K562 (cell line): ENCODE measurements around the gene MARS1. TPM values are rescaled to one million over a fixed set of nuclear protein-coding genes. Genes with fewer than 3 reads are reported as not detected.

ENCODE experiments used
- ATAC-seq: fragments of 200-7000 bp; cut with Tn5 transposase; 3 replicates; pipeline ENCODE4 v1.9.1; 2020; ENCODE audit warnings: moderate library complexity
- BruUV-seq: library from RNA; stranded (reverse); fragments of 400-500 nt; replicated peaks from 2 replicates; lab custom pipeline; 2021; lab: Mats Ljungman, UMichigan
- CTCF ChIA-PET: fragments of 300-600 bp; formaldehyde crosslinking; extraction: SDS; loops from one replicate; lab custom pipeline; 2021; ENCODE audit warnings: low intra/inter-chr PET ratio; lab: Yijun Ruan, JAX
- POLR2A ChIA-PET: fragments of 300-600, 350-650 bp; sonication (Branson Sonifier 250); formaldehyde crosslinking; extraction: SDS; loops from one replicate; lab custom pipeline; 2021; ENCODE audit warnings: antibody characterized with exemption, inconsistent platforms; lab: Yijun Ruan, JAX
- DNase-seq, 4 experiments: peaks; one replicate each; pipeline versions ENCODE4 v3.0.0 to v3.0.0-alpha.2; 2011 to 2018; ENCODE audit warnings: low spot score in 3 of 4, mixed read lengths in 3 of 4; ENCODE audit errors: extremely low read depth in 1 of 4
- FAIRE-seq: peaks from 2 replicates; lab custom pipeline; 2011; peaks lifted over from hg19 to GRCh38; lab: Jason Lieb, UNC
- H2AFZ ChIP-seq: 2 replicates; pipeline ENCODE4 v1.6.0; 2011; ENCODE audit warnings: low read depth, low read length, control low read depth, inconsistent platforms
- H3K27ac ChIP-seq: fragments of 200-600 bp; 3 replicates; pipeline ENCODE4 v1.8.0; 2011; ENCODE audit warnings: low read depth, mild to moderate bottlenecking, control low read depth, inconsistent platforms, low read length, moderate library complexity, mixed read lengths; ENCODE audit errors: extremely low read depth
- H3K27me3 ChIP-seq, 2 experiments: fragments of 300-600 bp in 1 of 2; 2 replicates in 1 of 2; 3 replicates in 1 of 2; pipeline versions ENCODE4 v1.6.0 to v1.8.0; 2011; ENCODE audit warnings: inconsistent platforms in 2 of 2, low read length in 2 of 2, mild to moderate bottlenecking in 1 of 2, mixed read lengths in 1 of 2, moderate library complexity in 1 of 2; ENCODE audit not compliant: control insufficient read depth in 2 of 2, insufficient read depth in 2 of 2
- H3K36me3 ChIP-seq: fragments of 300-600 bp; 3 replicates; pipeline ENCODE4 v1.8.0; 2011; ENCODE audit warnings: mild to moderate bottlenecking, low read length, inconsistent platforms; ENCODE audit not compliant: control insufficient read depth, insufficient read depth
- H3K4me1 ChIP-seq, 2 experiments: fragments of 200-600 bp in 1 of 2; replicated peaks in 1 of 2; 2 replicates in 1 of 2; 3 replicates in 1 of 2; pipeline versions ENCODE4 v1.5.1 to v1.8.0; 2011; ENCODE audit warnings: inconsistent platforms in 2 of 2, low read length in 2 of 2, mild to moderate bottlenecking in 1 of 2, mixed read lengths in 1 of 2, moderate library complexity in 1 of 2; ENCODE audit not compliant: control insufficient read depth in 2 of 2, insufficient read depth in 2 of 2
- H3K4me2 ChIP-seq: 2 replicates; pipeline ENCODE4 v1.6.1; 2011; ENCODE audit warnings: low read length, control low read depth, inconsistent platforms, mixed read lengths; ENCODE audit not compliant: insufficient read depth
- H3K4me3 ChIP-seq: fragments of 200-600 bp; sonication (generic), shearing (Covaris generic); 2 replicates; pipeline ENCODE4 v1.5.1; 2016; ENCODE audit warnings: control low read depth, inconsistent platforms
- H3K79me2 ChIP-seq: fragments of 200-600 bp; 3 replicates; pipeline ENCODE4 v1.8.0; 2011; ENCODE audit warnings: low read length, inconsistent platforms; ENCODE audit not compliant: control insufficient read depth, insufficient read depth
- H3K9ac ChIP-seq, 2 experiments: 2 replicates each; pipeline versions ENCODE4 v1.6.0 to v1.6.1; 2011; ENCODE audit warnings: low read depth in 2 of 2, low read length in 2 of 2, control low read depth in 1 of 2, inconsistent platforms in 1 of 2, mild to moderate bottlenecking in 1 of 2, mixed read lengths in 1 of 2; ENCODE audit not compliant: insufficient read depth in 1 of 2
- H3K9me1 ChIP-seq: one replicate; pipeline ENCODE4 v1.6.0; 2011; ENCODE audit warnings: inconsistent platforms, mild to moderate bottlenecking, low read length, moderate library complexity; ENCODE audit not compliant: control insufficient read depth, insufficient read depth
- H3K9me3 ChIP-seq: replicated peaks from 2 replicates; pipeline ENCODE4 v1.5.1; 2011; ENCODE audit warnings: low read depth, low read length, inconsistent platforms; ENCODE audit not compliant: control insufficient read depth, insufficient read depth
- H4K20me1 ChIP-seq: replicated peaks from 2 replicates; pipeline ENCODE4 v1.6.1; 2011; ENCODE audit warnings: low read length, inconsistent platforms, mixed read lengths; ENCODE audit not compliant: control insufficient read depth, insufficient read depth
- DIDO1 ChIP-seq: fragments of 450-650 bp; IDR thresholded peaks from 2 replicates; pipeline ENCODE4 v1.6.1; 2016; ENCODE audit warnings: low read depth, missing biosample characterization, missing genetic modification characterization
- HINFP ChIP-seq: fragments of 450-650 bp; conservative IDR thresholded peaks from 2 replicates; pipeline ENCODE4 v1.6.1; 2016; ENCODE audit warnings: missing genetic modification characterization, low read depth, mild to moderate bottlenecking, control low read depth, missing compliant biosample characterization
- NFRKB ChIP-seq: fragments of 450-650 bp; IDR thresholded peaks from 2 replicates; pipeline ENCODE4 v1.6.1; 2016; ENCODE audit warnings: low read depth
- RBBP5 ChIP-seq: fragments of 200-600 bp; sonication (generic); IDR thresholded peaks from 2 replicates; pipeline ENCODE4 v1.6.1; 2012; ENCODE audit warnings: borderline replicate concordance, mild to moderate bottlenecking, low read length, control low read depth, inconsistent platforms; ENCODE audit not compliant: insufficient read depth, poor library complexity, severe bottlenecking
- STAG1 ChIP-seq: sonication (generic); formaldehyde crosslinking; IDR thresholded peaks from 2 replicates; pipeline ENCODE4 v1.5.0; 2020; ENCODE audit warnings: missing genetic modification reagents, borderline replicate concordance
- WGBS: fragments of 100-300 bp; shearing (Covaris generic); methylation state at CpG from one replicate; pipeline ENCODE4 v1.1.6; 2016; ENCODE audit warnings: low coverage, mixed read lengths; ENCODE audit not compliant: insufficient coverage; ENCODE audit errors: missing lambda C conversion rate; 5-methylcytosine and 5-hydroxymethylcytosine counted together
- in situ Hi-C: fragments of 300-500 bp; cut with MboI; formaldehyde crosslinking; loops from 4 replicates; pipeline ENCODE4 v1.15.0; 2018; ENCODE audit warnings: inconsistent platforms, mixed read lengths
- intact Hi-C: fragments of 100-400 bp; cut with micrococcal nuclease; formaldehyde crosslinking; loops from 2 replicates; pipeline ENCODE4 v1.14.2; 2022
- polyA plus RNA-seq, 8 experiments: library from polyadenylated mRNA; depleted of rRNA in 4 of 8; stranded (reverse) in 5 of 8; unstranded in 3 of 8; fragments of >200 nt; fragmentation: Nextera tagmentation in 2 of 8; fragmentation: Illumina TruSeq in 1 of 8; extraction: Ambion mirVana in 2 of 8; extraction: Trizol in 1 of 8; gene quantifications; 2 replicates each; pipeline versions ENCODE4 v1.2.1 to v1.2.3, GENCODE V29; 2011 to 2014; ENCODE audit warnings: inconsistent platforms in 1 of 8, missing spikeins in 1 of 8
- total RNA-seq, 7 experiments: library from RNA; depleted of rRNA in 6 of 7; stranded (reverse); fragments of >200 nt in 6 of 7; fragmentation: Illumina TruSeq in 2 of 7; extraction: Trizol in 2 of 7; gene quantifications; 2 replicates each; pipeline versions ENCODE4 v1.2.1 to v1.2.3, GENCODE V29; 2011 to 2021; ENCODE audit warnings: low replicate concordance in 1 of 7

MARS1 gene
- total and polyA plus RNA-seq, 9 of the 15 experiments (the other 6 are each of a cell fraction or from before 2014, with no cell fraction given), result 117 to 382 (median 220) TPM

- intact Hi-C loops (no loop called here), in situ Hi-C loops (no loop called here)
- Histone ChIP-seq H3K27ac (peak overlapping the region; percentile 80), H3K9me3 (no peaks in the 10 kb centered on the region), H4K20me1 (no peaks in the 10 kb centered on the region), H3K9me1 (no peaks in the 10 kb centered on the region), H3K36me3 (peaks cover 21% of the 10 kb centered on the region), H3K79me2 (peaks cover 70% of the 10 kb centered on the region), H3K9ac (peak overlapping the region; percentile 58 to 90; a peak in 3 of 4 replicates), H2AFZ (peak overlapping the region; percentile 93), H3K4me3 (peak overlapping the region; percentile 69), H3K27me3 (no peaks in the 10 kb centered on the region), H3K4me2 (peak overlapping the region; percentile 89), H3K4me1 (peaks cover 56 to 68% of the 10 kb centered on the region in 2 experiments)
- ChIA-PET CTCF (no interaction called here), POLR2A (interaction anchor here (0.6 kb wide), 1 partner anchor 117 kb away, joined by 3 read pairs; no protein-coding TSS in a partner anchor)
- TF ChIP-seq NFRKB (0 out of 2 replicates have a peak, but pooled peaks have one; percentile 29), DIDO1 (tag) (no peak), STAG1 (CRISPR knock-in tag) (no peak), HINFP (tag) (0 out of 2 replicates have a peak, but pooled peaks have one; percentile 10), RBBP5 (peak; percentile 16)
- FAIRE-seq (no peak), ATAC-seq (peak; percentile 3), DNase-seq (no peak)
- WGBS, result 42% methylated on average over 9 of the region's 13 CpGs
- BruUV-seq, result no TSS peak
Measured at GRCh38 chr12:57549203-57549908, 61.5 kb downstream of the MARS1 start.
